IPS DF 4.7 (cell line): ENCODE measurements around the gene OXCT1.
"Not testable (repeated sequence)": the region's sequence is repeated elsewhere in the genome, so short reads cannot be mapped to it uniquely, and the experiment has no call there.

Experiments
- DNase-seq: peaks from one replicate; pipeline ENCODE4 v3.0.0-alpha.2; 2013; ENCODE audit warnings: low spot score; ENCODE audit errors: extremely low read depth

Gene OXCT1

DNA sequence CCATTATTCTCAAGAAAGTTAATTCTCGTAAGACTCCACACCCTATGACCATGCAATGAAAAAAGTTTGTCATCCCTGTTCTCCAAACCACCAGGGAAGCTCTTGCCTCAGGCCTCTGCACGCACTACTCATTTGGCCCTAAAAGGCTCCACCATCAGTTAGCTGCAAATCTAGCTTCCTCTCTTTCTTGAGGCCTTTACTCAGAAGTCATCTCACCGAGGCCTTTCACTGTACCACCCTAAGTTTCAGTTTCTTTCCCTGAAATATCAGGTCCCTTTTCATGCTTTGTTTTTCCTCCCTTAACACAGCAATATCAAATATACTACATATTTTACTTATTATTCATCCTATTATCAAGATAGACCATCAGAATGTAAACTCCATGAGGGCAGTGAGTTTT is 39.1 kb downstream of the OXCT1 start:
- no peak for DNase-seq

DNA sequence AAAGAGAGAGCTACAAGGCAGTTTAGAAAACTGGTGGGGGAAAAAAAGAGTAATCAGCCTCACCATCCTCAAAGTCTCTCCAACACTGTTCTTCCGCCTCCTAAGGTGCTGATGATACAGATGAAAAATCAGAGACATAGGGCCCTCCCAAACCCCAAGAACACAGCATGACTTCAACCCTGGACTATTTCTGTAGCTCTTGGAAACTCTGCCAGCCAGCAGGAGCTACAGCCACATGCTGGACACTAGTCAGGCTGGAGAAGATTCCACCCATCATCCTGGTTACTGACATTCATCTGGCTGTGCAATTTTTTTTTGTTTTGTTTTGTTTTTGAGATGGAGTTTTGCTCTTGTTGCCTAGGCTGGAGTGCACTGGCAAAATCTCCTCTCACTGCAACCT is 42.4 kb downstream of the OXCT1 start:
- no peak for DNase-seq

DNA sequence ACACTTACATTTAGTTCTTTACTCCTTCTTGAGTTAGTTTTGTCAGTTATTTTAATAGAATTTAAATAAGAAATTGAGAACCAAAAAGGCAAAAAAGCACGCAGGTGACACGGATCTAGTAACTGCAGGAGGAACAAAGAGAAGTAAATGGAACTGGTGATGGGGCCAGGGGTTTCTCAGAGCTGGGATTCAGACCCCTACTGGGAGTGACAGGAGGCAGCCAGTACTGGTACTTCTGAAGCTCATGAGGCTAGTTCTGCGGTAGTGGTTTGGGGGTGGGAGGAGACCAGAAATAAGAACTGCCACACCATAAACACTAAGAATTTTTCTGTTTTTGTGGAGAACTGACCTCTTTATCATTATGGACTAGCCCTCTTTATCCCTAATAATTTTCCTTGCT is 48.2 kb downstream of the OXCT1 start:
- DNase-seq, result no peak

DNA sequence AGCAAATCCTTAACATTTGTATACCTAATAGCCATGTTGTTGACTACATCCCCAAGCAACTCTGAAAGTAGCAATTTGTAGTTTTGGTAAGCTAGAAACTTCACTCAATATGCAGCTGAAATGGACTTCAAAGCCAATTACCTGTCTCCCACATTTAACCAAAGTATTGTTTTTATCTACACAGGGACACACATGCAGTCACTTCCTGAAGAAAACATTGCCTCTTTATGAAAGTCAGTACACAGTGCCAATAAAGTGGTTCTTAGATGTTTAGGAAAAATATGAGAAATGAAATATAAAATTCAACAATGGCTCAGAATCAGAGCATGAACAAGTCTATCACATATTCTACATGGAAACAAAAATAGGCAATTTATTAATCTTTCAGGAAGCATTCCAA is 49.2 kb downstream of the OXCT1 start:
- DNase-seq, result no peak

DNA sequence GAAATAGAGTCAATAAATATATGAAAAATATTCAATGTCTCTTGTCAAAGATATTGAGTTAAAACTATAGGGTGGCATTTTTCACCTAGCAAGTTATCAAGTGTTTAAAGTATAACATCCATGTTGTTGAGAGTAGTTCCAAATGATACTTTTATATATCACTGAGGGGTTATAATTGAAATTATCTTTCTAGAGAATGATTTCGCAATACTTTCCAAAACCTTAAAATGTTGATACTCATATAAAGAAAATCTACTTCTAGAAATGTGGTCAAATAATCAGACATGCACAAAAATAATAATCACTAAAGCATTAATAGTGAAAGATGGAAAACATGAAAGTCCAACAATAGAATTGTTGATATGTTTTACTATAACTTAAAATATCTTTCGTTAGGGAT is 50.1 kb downstream of the OXCT1 start:
- no peak for DNase-seq

DNA sequence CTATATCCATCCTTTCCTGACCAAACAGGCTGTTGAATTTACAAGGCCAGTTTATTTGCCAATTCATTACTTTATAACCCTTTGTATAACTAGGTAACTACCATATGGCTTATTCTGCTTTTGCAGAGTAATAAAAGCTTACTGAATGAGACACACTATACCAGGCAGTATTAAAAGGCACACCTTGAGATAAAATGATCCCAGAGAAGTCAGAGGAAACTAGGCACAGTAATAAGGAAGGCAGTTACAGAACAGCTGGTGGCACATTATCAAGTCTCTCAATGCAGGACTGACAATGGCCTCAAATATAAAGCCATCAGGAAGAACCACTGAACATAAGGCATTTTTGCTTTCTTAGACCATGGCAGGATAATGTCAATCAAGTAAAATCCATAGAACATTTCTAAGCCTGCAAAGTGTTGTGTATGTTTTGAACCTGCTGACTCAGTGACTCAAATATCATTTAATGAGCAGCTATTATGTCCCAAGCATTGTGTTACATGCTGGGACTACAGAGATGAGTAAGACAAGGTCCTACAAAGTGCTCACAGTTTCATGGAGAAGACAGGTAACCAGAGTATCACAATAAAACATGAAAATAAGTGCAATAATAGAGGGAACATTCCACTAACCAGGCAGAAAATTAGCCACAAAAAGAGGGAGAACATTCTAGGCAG is 52.5 kb downstream of the OXCT1 start:
- no peak for DNase-seq

DNA sequence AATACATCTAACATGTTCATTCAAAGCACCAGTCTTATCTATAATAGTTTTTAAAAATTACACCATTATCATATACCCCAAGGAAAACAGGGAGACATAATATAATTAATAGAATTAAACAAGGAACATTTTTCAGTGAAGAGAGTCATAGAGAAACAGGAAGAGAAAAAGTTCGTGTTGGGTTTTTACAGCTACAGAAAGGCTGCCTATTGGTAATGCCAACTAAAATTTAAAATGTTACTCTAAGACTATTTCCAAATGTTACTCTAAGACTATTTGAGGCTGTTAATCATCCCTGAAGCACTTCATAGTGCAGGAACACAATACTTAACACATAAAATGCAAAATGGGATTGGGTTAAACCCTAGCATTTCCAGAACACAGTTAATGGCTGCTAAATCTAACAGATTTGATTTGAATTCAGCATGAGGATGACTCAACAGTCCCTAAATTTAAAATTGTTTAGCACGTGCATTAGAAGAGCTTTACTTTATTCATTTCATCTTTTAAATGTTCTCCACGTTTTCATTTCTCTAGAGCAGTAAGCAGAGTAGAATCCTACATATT is 54.5 kb downstream of the OXCT1 start:
- no peak for DNase-seq

DNA sequence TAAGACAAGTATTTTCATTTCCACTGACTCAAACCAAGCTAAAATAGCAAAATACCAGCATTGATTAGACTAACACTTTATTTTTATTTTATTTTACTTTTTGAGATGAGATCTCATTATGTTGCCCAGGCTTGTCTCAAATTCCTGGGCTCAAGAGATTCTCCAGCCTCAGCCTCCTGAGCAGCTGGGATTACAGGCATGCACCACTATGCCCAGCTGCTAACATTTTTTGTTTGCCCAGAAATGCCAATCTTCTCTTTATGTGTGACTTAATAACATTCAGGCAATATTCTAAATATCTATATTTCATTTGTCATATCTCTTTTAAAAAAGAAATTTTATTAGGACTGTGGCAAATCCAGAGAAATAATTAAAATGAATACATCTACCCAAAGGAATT is 55.0 kb downstream of the OXCT1 start:
- DNase-seq, result no peak

DNA sequence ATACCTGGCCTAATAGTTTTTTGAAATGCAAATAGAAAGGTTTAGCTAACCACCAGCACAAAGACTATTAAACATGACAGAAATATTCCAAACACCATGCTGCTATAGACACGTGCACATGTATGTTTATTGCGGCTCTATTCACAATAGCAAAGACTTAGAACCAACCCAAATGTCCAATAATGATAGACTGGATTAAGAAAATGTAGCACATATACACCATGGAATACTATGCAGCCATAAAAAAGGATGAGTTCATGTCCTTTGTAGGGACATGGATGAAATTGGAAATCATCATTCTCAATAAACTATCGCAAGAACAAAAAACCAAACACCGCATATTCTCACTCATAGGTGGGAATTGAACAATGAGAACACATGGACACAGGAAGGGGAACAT is 55.9 kb downstream of the OXCT1 start:
- DNase-seq, result not testable (repeated sequence)

DNA sequence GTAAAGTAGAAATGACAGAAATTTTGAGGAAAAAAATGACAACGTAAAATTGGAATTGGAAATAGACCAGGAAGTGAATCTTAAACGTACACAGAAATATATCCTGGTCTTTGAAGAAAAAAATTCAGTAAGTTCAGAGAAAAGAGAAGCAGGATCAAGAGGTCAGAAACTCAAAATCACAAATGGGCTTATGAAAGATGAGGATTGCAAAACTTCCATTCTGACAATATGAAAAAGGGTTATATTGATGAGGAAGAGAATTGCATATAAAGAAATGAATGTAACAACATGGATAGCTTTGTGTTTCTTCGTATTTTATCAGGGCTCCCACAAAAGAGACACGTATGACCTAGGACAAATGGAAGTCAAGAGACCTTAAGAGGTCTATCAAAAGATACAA is 58.1 kb downstream of the OXCT1 start:
- DNase-seq, result no peak

DNA sequence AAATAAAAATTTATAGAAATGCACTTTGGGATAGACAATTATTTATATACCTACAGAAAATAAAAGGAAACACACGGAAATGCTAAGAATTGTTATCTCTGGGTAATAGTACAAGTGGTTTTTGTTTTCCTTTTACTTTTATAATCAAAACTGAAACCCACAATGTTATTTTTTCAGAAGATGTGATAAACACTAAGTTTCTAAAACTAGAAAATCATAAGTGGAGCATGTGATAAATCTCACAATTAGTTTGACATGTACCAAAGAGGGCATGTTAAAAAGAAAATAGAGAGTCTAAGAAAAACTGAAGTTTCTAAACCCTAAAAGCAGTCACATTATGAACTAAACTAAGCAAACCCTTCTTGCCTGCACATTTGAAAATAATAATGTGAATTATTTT is 61.1 kb downstream of the OXCT1 start:
- no peak for DNase-seq

DNA sequence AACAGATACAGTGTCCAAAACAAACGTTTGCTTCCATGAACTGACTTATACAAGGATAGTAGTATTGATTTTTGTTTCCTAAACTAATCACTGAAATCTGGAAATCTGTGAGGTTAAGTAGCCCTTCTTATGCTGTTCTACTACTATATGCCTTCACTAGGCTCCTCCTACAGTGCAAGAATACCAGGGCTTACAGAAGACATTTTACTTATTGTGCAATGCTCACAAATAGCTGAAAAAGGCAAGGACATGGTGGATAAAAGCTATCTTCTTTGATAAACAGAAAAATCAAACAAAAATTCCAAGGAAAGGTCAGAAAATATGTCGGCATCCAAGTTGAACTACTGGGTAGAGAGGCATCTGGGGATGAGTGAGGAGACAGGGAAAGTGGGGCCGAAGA is 61.9 kb downstream of the OXCT1 start:
- no peak for DNase-seq

DNA sequence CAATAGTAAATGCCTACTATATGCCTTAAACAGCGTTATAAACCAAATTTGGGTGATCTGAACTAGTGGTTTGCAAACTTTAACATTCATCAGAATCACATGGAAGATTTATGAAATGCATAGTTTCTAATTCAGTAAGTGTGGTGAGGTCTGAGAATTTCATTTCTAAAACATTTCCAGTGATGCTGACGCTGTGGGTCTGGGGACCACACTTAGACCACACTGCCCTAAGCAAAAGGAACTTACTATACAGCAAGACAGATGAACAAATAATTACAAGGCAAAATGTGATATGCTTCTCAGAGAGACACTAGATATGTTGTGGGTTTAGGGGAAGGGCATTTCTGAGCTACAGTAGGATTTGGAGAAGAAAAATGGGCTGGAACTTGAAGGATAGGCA is 72.6 kb downstream of the OXCT1 start:
- DNase-seq, result no peak

DNA sequence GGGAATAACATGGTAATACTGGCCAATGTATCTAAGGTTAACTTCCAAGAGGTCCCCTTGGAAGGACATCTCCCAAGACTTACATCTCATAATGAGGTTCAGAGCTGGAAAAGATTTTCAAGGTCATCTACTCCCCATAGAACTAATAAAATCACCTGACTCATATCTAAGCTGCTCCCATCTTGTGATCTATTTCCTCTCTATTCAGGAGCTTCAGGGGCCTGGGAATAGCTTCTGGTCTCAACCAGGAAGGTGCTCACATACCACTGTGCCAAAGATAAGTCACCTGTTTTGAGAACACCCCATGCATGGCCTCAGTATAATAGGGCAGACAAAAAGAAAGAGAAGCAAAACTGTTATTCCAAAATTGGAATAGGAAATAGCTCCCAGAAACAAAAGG is 74.2 kb downstream of the OXCT1 start:
- DNase-seq, result no peak

DNA sequence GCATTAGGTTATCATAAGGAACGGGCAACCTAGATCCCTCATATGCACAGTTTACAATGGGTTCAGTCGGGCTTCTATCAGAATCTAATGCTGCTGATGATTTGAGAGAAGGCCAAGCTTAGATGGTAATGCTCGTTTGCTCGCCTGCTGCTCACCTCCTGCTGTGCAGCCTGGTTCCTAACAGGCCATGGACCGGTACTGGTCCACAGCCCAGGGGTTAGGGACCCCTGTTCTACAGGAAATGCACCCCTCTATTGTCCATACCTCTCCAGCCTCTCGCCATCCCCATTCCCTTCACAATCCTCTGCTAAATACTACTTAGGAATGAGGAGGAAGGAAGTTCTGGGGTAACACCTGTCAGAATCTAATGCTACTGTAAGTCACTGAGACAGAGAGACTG is 75.1 kb downstream of the OXCT1 start:
- DNase-seq, result no peak

DNA sequence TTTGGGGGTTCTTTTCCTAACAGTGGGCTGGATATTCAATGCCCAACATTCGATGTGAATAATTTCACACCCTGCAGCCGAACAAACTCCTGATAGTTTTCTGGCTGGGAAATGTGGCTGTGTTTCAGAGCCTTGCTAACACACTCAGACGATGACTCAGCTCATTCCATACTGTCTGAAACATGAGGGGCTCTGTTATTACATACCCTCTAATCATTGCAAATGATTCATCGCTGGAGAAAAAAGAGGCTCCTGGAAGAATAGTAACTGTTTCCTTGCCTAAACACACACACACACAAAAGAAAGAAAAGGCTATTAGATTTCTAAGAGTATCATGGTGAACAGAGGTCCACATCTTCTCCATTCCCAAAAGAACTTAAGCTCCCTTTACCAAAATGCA is 75.8 kb downstream of the OXCT1 start:
- no peak for DNase-seq

DNA sequence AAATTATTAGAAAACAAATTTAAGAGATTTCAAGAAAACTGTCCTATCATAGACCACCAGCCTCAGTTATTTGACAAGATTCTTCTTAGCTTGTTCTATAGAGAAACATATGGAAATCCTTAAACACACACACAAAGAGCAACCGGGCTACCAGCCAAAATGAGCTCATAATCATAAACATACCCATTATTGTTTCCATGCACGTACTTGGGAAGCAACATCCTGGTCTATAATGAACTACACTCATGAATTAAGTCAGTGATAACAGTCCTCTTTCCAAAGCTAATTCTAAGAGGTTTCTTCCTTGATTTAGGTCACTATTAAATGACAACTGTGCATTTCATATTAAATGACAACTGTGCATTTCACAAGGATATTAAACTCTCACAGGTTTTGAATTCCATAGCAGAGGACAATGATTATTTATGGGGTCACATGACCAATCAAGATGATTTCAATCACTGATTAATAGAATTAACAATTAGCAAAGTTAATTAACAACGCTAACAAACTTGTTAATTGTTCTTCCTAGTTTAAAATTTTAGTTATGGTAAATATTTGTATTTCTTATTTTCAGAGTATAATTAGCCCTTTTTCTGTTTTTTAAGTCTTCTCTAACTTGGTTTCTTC is 77.0 kb downstream of the OXCT1 start:
- DNase-seq, result no peak

DNA sequence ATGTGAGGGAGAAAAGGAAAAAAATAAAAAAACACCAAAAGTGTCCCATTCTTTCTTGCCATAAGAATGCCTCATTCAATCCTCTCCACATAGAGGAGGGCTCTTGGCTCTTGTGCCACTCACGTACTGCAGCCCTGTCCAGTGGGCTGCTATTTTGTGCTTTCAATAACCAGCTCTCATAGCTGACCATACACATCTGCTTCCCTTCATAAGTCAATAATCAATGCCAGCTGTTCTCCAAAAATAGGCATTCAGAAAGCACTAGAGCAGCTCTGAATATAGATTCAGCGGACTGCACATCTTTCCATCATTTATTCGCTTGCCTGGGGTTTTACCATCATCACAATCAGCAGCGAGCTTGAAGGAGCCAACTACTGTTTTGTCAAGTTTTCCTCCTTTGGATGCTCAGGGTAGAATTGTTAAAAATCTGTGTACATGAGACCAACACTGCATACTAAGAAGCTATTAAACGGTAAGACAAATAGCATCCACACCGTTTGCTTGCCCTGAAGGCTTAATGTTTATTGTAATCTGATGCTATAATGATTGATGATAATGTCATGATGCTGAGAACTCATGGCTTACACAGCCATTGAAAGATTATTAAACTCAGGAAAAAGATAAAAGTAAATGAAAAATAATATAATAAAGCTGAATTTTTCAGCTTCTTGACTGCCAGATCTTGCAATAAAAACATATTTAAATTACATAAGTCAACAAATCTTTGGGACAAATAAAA is 80.0 kb downstream of the OXCT1 start:
- DNase-seq, result no peak

DNA sequence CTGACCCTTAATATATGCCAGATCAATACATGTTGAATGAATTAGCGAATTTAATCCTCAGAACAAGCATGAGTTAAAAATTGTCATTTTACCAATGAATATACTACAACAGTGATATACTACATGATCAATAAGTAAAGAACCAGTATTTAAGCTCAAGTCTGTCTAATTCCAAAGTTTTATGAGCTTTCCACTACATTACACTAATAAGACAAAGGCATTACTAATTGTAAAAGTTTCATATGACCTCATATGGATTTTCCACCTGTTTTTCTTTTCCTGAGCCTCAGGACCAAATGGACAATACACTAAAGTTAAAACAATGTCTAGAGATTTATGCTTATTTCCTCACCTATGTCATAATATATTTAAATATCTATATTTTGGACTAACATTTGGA is 80.8 kb downstream of the OXCT1 start:
- no peak for DNase-seq

DNA sequence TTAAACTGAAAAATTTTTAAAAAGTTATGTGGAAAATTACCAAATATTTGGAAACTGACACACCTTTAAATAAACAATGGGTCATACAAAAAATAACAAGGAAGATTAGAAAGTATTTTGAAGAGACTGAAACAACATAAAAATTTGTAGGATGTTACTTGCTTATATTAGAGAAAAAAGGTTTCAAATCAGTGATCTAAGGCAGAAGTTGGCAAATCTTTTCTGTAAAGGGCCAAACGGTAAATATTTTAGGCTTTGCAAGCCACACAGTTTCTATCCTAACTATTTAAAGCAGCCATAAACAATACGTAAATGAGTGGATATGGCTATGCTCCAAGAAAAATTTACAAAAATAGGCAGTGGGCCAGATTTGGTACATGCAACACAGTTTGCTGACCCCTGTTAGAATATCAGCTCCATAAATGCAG is 81.3 kb downstream of the OXCT1 start:
- no peak for DNase-seq

DNA sequence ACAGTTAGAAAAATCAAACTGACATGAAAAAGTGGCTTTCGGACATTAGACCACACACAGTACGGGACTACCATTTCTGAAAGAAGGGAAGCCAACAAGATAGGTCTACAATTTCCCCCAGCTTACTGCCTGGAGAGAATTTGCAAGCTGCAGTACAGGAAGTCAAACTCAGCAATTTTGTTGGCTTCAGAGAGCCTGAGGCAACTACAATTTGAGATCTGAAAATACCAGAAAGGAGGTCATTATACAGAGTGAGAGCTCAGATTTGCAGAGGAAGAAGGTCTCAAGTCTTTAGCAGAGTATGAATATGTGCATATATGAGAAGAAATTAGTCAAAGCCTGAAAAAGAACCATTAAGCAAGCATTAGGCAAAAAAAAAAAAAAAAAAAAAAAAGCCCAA is 83.0 kb downstream of the OXCT1 start:
- DNase-seq, result no peak

DNA sequence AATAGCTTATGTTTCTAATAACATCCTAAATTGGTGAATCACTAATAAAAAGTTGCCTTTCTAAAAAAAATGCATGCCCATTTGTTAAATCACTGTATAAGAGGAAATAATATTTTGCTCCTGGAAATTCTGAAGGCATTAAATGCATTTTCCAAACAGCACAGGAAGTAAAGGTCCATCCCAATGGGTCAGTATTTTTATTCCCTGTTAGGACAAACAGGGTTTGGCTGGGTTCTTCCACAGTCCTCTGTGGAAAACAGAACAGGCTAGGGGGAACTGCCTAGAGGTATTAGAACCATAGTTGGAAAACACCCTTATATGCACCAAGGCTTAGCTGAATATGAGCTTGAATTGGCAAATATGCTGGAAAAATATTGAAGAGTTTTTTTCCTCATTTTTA is 85.2 kb downstream of the OXCT1 start:
- DNase-seq, result no peak

DNA sequence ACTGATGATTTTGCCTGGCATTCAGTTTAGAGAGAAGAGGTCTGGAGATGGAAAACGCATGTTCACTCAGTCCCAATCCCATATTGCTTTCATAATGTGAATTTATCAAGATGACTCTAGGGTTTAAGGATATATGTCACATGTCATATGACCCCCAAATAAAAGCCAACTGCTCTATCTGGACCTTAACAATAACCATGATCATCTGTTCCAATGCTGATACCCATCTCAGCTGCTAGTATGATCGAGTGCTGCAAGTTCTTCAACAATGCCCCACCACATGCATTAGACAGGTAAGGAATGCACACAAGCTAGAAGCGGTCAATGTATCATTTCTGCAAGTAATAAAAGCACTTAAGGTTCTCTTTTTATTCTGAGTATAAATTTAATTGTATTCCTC is 91.8 kb downstream of the OXCT1 start:
- no peak for DNase-seq
